CD14-positive monocyte (primary cell): ENCODE data around the gene CREG1. TPM values are rescaled to one million over a fixed set of nuclear protein-coding genes. Genes with fewer than 3 reads are reported as not detected.

Experiments
- DNase-seq, 3 donors: peaks; one replicate each; pipeline ENCODE4 v3.0.0-alpha.2; 2011 to 2022
- H2AFZ ChIP-seq: 2 replicates; pipeline ENCODE4 v1.6.0; 2012; ENCODE audit warnings: mild to moderate bottlenecking, low read depth, low read length, inconsistent platforms; ENCODE audit not compliant: insufficient read depth, poor library complexity, severe bottlenecking
- H3K27ac ChIP-seq, 2 donors: 1 replicate in 1 of 2; 2 replicates in 1 of 2; pipeline ENCODE4 v1.5.1; 2012 to 2013; ENCODE audit warnings: low read length in 2 of 2, control low read depth in 1 of 2, inconsistent platforms in 1 of 2, low read depth in 1 of 2, mild to moderate bottlenecking in 1 of 2
- H3K27me3 ChIP-seq, 2 donors: one replicate each; pipeline versions ENCODE4 v1.6.0 to v1.6.1; 2011 to 2013; ENCODE audit warnings: low read length in 2 of 2; ENCODE audit not compliant: control insufficient read depth in 2 of 2, insufficient read depth in 2 of 2
- H3K36me3 ChIP-seq, 2 donors: replicated peaks in 1 of 2; 1 replicate in 1 of 2; 2 replicates in 1 of 2; pipeline versions ENCODE4 v1.5.1 to v1.6.1; 2012 to 2013; ENCODE audit warnings: low read length in 2 of 2, control low read depth in 1 of 2, inconsistent platforms in 1 of 2, mild to moderate bottlenecking in 1 of 2; ENCODE audit not compliant: insufficient read depth in 2 of 2, control insufficient read depth in 1 of 2
- H3K4me1 ChIP-seq, 2 donors: 1 replicate in 1 of 2; 2 replicates in 1 of 2; pipeline versions ENCODE4 v1.5.1 to v1.6.1; 2012 to 2013; ENCODE audit warnings: low read length in 2 of 2, control low read depth in 1 of 2, inconsistent platforms in 1 of 2, mild to moderate bottlenecking in 1 of 2, moderate library complexity in 1 of 2; ENCODE audit not compliant: insufficient read depth in 2 of 2, control insufficient read depth in 1 of 2
- H3K4me2 ChIP-seq: replicated peaks from 2 replicates; pipeline ENCODE3; 2012; ENCODE audit warnings: low read length, moderate library complexity, mild to moderate bottlenecking; ENCODE audit not compliant: poor library complexity, severe bottlenecking; ENCODE audit errors: extremely low read depth
- H3K4me3 ChIP-seq, 3 experiments: fragments of 200-600 bp in 1 of 3; sonication (generic) in 1 of 3; replicated peaks in 1 of 3; 1 replicate in 2 of 3; 2 replicates in 1 of 3; pipeline ENCODE4 v1.5.1; 2011 to 2013; ENCODE audit warnings: low read length in 3 of 3, mild to moderate bottlenecking in 3 of 3, control low read depth in 2 of 3, low read depth in 2 of 3, inconsistent platforms in 1 of 3, moderate library complexity in 1 of 3
- H3K79me2 ChIP-seq: 2 replicates; pipeline ENCODE4 v1.6.0; 2012; ENCODE audit warnings: mild to moderate bottlenecking, control low read depth, inconsistent platforms, low read length, moderate library complexity; ENCODE audit not compliant: insufficient read depth
- H3K9ac ChIP-seq: 2 replicates; pipeline ENCODE4 v1.6.0; 2017; ENCODE audit warnings: low read length, mild to moderate bottlenecking; ENCODE audit not compliant: insufficient read depth, poor library complexity, severe bottlenecking
- H3K9me3 ChIP-seq, 2 donors: replicated peaks in 1 of 2; 1 replicate in 1 of 2; 2 replicates in 1 of 2; pipeline versions ENCODE4 v1.5.1 to v1.6.1; 2012 to 2013; ENCODE audit warnings: low read length in 2 of 2, control low read depth in 1 of 2; ENCODE audit not compliant: control insufficient read depth in 1 of 2, insufficient read depth in 1 of 2
- H4K20me1 ChIP-seq: 2 replicates; pipeline ENCODE4 v1.6.0; 2012; ENCODE audit warnings: mild to moderate bottlenecking, low read length, control low read depth, moderate library complexity; ENCODE audit not compliant: insufficient read depth
- H3K27ac Mint-ChIP-seq, 7 donors: one replicate each; pipeline ENCODE4 v1.8.0; 2020; ENCODE audit warnings: mild to moderate bottlenecking in 7 of 7, mixed read lengths in 7 of 7, moderate library complexity in 6 of 7, inconsistent platforms in 2 of 7
- H3K27me3 Mint-ChIP-seq, 3 donors: one replicate each; pipeline ENCODE4 v1.8.0; 2021 to 2022; ENCODE audit warnings: low read depth in 3 of 3, mild to moderate bottlenecking in 3 of 3, mixed read lengths in 3 of 3, moderate library complexity in 3 of 3, inconsistent platforms in 1 of 3
- H3K36me3 Mint-ChIP-seq, 2 donors: one replicate each; pipeline ENCODE4 v1.8.0; 2020; ENCODE audit warnings: mixed read lengths in 2 of 2, inconsistent platforms in 1 of 2, mild to moderate bottlenecking in 1 of 2
- H3K4me1 Mint-ChIP-seq: one replicate; pipeline ENCODE4 v1.8.0; 2020; ENCODE audit warnings: mild to moderate bottlenecking, mixed read lengths
- H3K4me3 Mint-ChIP-seq, 2 donors: one replicate each; pipeline ENCODE4 v1.8.0; 2020; ENCODE audit warnings: mild to moderate bottlenecking in 2 of 2, mixed read lengths in 2 of 2, moderate library complexity in 1 of 2
- H3K9me3 Mint-ChIP-seq, 7 donors: one replicate each; pipeline ENCODE4 v1.8.0; 2020 to 2022; ENCODE audit warnings: mixed read lengths in 7 of 7, mild to moderate bottlenecking in 6 of 7, moderate library complexity in 6 of 7, inconsistent platforms in 2 of 7
- WGBS: methylation state at CpG from one replicate; pipeline ENCODE4 v1.1.5; 2013; ENCODE audit warnings: missing lambda C conversion rate; ENCODE audit not compliant: insufficient coverage; 5-methylcytosine and 5-hydroxymethylcytosine counted together
- intact Hi-C, 2 donors: fragments of 100-400 bp; cut with micrococcal nuclease; formaldehyde crosslinking; loops; one replicate each; pipeline versions ENCODE4 v1.15.0 to v1.15.1; 2023
- polyA plus RNA-seq, 3 donors: library from polyadenylated mRNA; depleted of rRNA in 1 of 3; unstranded in 2 of 3; stranded (reverse) in 1 of 3; fragments of 300-500 nt in 2 of 3; fragments of >200 nt in 1 of 3; fragmentation: Illumina TruSeq in 2 of 3; gene quantifications; 1 replicate in 2 of 3; 2 replicates in 1 of 3; pipeline ENCODE4 v1.2.3, GENCODE V29; 2012 to 2021
- TF ChIP-seq, protein P1 (sequence below): fragments of 200-600 bp; IDR thresholded peaks from one replicate; pipeline ENCODE4 v1.8.0; 2022; ENCODE audit warnings: antibody characterized with exemption, mild to moderate bottlenecking

The CREG1 gene
- polyA plus RNA-seq, 3 donors = 150 to 309 (median 248) TPM

DNA sequence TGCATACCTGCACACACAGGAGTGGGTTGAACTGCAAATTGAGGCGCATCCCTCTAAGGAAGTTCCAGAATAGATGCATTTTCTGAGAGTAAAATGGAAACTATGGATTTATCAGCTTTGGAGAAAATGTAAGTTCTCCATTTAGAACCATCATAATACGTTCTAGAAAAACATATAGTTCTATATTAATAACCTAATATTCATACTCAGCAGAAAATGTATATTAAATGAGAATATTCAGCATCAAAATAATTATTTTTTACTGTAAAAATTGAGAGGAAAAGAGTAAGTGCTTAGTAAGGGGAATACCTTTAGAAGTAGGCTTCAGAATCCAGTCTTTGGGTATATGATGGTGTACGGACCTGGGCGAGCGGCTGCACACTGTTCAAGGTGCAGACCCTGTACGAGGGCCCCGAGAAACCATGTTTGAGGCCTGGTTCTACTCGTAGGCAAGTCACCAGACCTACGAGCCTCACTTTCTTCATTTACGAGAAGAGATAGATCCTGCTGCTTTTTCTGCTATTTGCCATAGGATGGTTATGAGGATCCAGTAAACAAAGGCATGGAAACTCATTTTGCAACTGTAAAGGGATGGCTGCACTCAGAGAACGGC is 42.1 kb downstream of the CREG1 start:
- Mint-ChIP-seq H3K4me3 (no peak overlapping the region), H3K27ac (no peak overlapping the region)

DNA sequence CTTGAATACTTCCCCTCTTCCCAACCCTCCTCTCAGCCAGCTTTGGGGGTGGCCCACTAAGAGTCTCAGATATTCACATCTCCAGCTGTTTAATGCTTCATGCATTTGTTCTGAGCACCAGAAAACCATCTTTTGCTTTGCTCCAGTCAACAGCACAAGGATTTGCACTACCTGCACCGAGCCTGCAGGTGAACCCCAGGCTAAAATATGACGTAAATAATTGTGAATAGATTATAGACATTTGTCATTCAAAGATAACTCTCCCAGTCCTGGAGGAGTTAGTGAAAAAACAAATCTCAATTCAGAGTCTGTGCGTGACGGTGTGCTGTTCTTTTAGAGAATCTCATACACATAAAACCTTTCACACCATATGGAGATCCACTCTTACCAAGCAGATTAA is 42.7 kb downstream of the CREG1 start:
- Mint-ChIP-seq H3K4me3 (no peak overlapping the region), H3K36me3 (no peaks in the 10 kb centered on the region), H3K9me3 (no peaks in the 10 kb centered on the region), H3K27ac (no peak overlapping the region), H3K27me3 (peaks cover 3 to 6% (median 4%) of the 10 kb centered on the region in 3 donors), H3K4me1 (no peaks in the 10 kb centered on the region)
- no peak overlapping the region for H3K4me3 ChIP-seq
- H3K4me2 ChIP-seq = no peak overlapping the region
- no peaks in the 10 kb centered on the region for H3K27me3 ChIP-seq
- no peak overlapping the region for H2AFZ ChIP-seq
- no peak overlapping the region for H3K9ac ChIP-seq
- H3K9me3 ChIP-seq = no peaks in the 10 kb centered on the region
- H3K36me3 ChIP-seq = no peaks in the 10 kb centered on the region
- no peaks in the 10 kb centered on the region for H4K20me1 ChIP-seq
- no peaks in the 10 kb centered on the region for H3K4me1 ChIP-seq
- no peak overlapping the region for H3K27ac ChIP-seq
- whole genome bisulfite sequencing = 100% methylated on average over 2 of the region's 4 CpGs
- intact Hi-C loops = no loop called here
- TF ChIP-seq, protein P1, sequence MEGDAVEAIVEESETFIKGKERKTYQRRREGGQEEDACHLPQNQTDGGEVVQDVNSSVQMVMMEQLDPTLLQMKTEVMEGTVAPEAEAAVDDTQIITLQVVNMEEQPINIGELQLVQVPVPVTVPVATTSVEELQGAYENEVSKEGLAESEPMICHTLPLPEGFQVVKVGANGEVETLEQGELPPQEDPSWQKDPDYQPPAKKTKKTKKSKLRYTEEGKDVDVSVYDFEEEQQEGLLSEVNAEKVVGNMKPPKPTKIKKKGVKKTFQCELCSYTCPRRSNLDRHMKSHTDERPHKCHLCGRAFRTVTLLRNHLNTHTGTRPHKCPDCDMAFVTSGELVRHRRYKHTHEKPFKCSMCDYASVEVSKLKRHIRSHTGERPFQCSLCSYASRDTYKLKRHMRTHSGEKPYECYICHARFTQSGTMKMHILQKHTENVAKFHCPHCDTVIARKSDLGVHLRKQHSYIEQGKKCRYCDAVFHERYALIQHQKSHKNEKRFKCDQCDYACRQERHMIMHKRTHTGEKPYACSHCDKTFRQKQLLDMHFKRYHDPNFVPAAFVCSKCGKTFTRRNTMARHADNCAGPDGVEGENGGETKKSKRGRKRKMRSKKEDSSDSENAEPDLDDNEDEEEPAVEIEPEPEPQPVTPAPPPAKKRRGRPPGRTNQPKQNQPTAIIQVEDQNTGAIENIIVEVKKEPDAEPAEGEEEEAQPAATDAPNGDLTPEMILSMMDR = no peak
- no peaks in the 10 kb centered on the region for H3K79me2 ChIP-seq
- no peak for DNase-seq

More for the DNA sequence above, 42.1 kb downstream of the CREG1 start:
- Histone ChIP-seq H2AFZ (no peak overlapping the region), H4K20me1 (no peaks in the 10 kb centered on the region), H3K4me3 (no peak overlapping the region), H3K27me3 (no peaks in the 10 kb centered on the region), H3K4me1 (no peaks in the 10 kb centered on the region), H3K36me3 (no peaks in the 10 kb centered on the region), H3K27ac (no peak overlapping the region), H3K4me2 (no peak overlapping the region), H3K79me2 (no peaks in the 10 kb centered on the region), H3K9ac (no peak overlapping the region), H3K9me3 (no peaks in the 10 kb centered on the region)
- no peaks in the 10 kb centered on the region for H3K36me3 Mint-ChIP-seq
- TF ChIP-seq, protein P1 = no peak
- H3K27me3 Mint-ChIP-seq = peaks cover 2 to 6% (median 5%) of the 10 kb centered on the region in 3 donors
- WGBS = 100% methylated on average over 9 of the region's 11 CpGs
- H3K4me1 Mint-ChIP-seq = no peaks in the 10 kb centered on the region
- H3K9me3 Mint-ChIP-seq = no peaks in the 10 kb centered on the region
- intact Hi-C loops = no loop called here
- no peak for DNase-seq
